Inflammatory macrophage treated with lipopolysaccharide for 4 hours (primary cell): ENCODE data around the gene TMEM151A.
"Not testable (repeated sequence)": the region's sequence is repeated elsewhere in the genome, so short reads cannot be mapped to it uniquely, and the experiment has no call there.

ENCODE experiments used
- DNase-seq: peaks from one replicate; pipeline ENCODE4 v3.0.0-alpha.2; 2020

The TMEM151A gene

GRCh38 chr11:66267379-66268243, 24.1 kb upstream of the TMEM151A start:
- peak; percentile 81 for DNase-seq

- DNase-seq = peak; percentile 100
Measured at GRCh38 chr11:66268244-66268951, 23.3 kb upstream of the TMEM151A start, which contains the start of gene RAB1B. TSS of gene RAB1B (plus strand) at chr11:66268639. CDS start at chr11:66268680, 41 bp downstream.

GRCh38 chr11:66268952-66269905, 22.5 kb upstream of the TMEM151A start:
- DNase-seq = peak; percentile 47

- DNase-seq = no peak
Measured at GRCh38 chr11:66271816-66272215, 19.9 kb upstream of the TMEM151A start.

- DNase-seq = no peak
Measured at GRCh38 chr11:66272596-66272995, 19.1 kb upstream of the TMEM151A start.

- DNase-seq = no peak
Measured at GRCh38 chr11:66274219-66274618, 17.5 kb upstream of the TMEM151A start.

GRCh38 chr11:66275396-66275795, 16.3 kb upstream of the TMEM151A start:
- DNase-seq = no peak

GRCh38 chr11:66275984-66276612, 15.6 kb upstream of the TMEM151A start:
- no peak for DNase-seq

GRCh38 chr11:66276619-66277018, 15.1 kb upstream of the TMEM151A start:
- DNase-seq = not testable (repeated sequence)

- not testable (repeated sequence) for DNase-seq
Measured at GRCh38 chr11:66277064-66277463, 14.6 kb upstream of the TMEM151A start.

GRCh38 chr11:66277471-66278362, 14.0 kb upstream of the TMEM151A start, which contains the start of gene CNIH2:
TSS of gene CNIH2 (plus strand) at chr11:66278175. CDS start at chr11:66278457, 282 bp downstream.
- no peak for DNase-seq

- no peak for DNase-seq
Measured at GRCh38 chr11:66278363-66279091, 13.2 kb upstream of the TMEM151A start.

GRCh38 chr11:66279092-66279734, 12.5 kb upstream of the TMEM151A start:
- DNase-seq = no peak

- no peak for DNase-seq
Measured at GRCh38 chr11:66280428-66280827, 11.3 kb upstream of the TMEM151A start.

- no peak for DNase-seq
Measured at GRCh38 chr11:66281001-66281400, 10.7 kb upstream of the TMEM151A start.

- DNase-seq = no peak
Measured at GRCh38 chr11:66281776-66282467, 9.8 kb upstream of the TMEM151A start.

- peak; percentile 98 for DNase-seq
Measured at GRCh38 chr11:66282468-66283455, 8.9 kb upstream of the TMEM151A start.
